EH (cell line): ENCODE results near the gene YJEFN3.

Source experiments
- DNase-seq: peaks from one replicate; pipeline ENCODE4 v3.0.0-alpha.2; 2015; ENCODE audit warnings: low read depth

YJEFN3 gene

GRCh38 chr19:19528721-19529490 is at the start of gene YJEFN3:
Gene YJEFN3, plus strand, starts transcription at chr19:19528911. Its CDS starts 22 bp downstream, at chr19:19528933.
- DNase-seq = no peak

GRCh38 chr19:19480688-19481087 is 48.0 kb upstream of the YJEFN3 start:
- no peak for DNase-seq

- no peak for DNase-seq
Observed at GRCh38 chr19:19482809-19483596, 45.7 kb upstream of the YJEFN3 start.

GRCh38 chr19:19485161-19485997 is 43.3 kb upstream of the YJEFN3 start:
- DNase-seq = peak; percentile 52

GRCh38 chr19:19485998-19486290 is 42.8 kb upstream of the YJEFN3 start:
- no peak for DNase-seq

- DNase-seq = no peak
Observed at GRCh38 chr19:19486343-19487076, 42.2 kb upstream of the YJEFN3 start.

GRCh38 chr19:19487077-19487949 is 41.4 kb upstream of the YJEFN3 start:
- no peak for DNase-seq

- peak; percentile 13 for DNase-seq
Observed at GRCh38 chr19:19487950-19488874, 40.5 kb upstream of the YJEFN3 start.

- DNase-seq = peak; percentile 94
Observed at GRCh38 chr19:19488875-19489690, 39.6 kb upstream of the YJEFN3 start.

- DNase-seq = no peak
Observed at GRCh38 chr19:19489804-19490204, 38.9 kb upstream of the YJEFN3 start.

GRCh38 chr19:19490214-19490968 is 38.3 kb upstream of the YJEFN3 start:
- peak; percentile 82 for DNase-seq

GRCh38 chr19:19491321-19492025 is 37.2 kb upstream of the YJEFN3 start:
- no peak for DNase-seq

- DNase-seq = no peak
Observed at GRCh38 chr19:19492026-19492610, 36.6 kb upstream of the YJEFN3 start.

GRCh38 chr19:19493841-19494546 is 34.7 kb upstream of the YJEFN3 start:
- DNase-seq = no peak

GRCh38 chr19:19495614-19496603 is 32.8 kb upstream of the YJEFN3 start:
- no peak for DNase-seq
